Hematopoietic multipotent progenitor cell treated with erythropoietin and hydrocortisone succinate and interleukin-3 and kit ligand, for 8 days (in vitro differentiated cells): ENCODE data around the gene NOP14.
"Not testable (repeated sequence)": the region's sequence is repeated elsewhere in the genome, so short reads cannot be mapped to it uniquely, and the experiment has no call there.

Experiments
- DNase-seq: peaks from one replicate; pipeline ENCODE4 v3.0.0-alpha.2; 2015

NOP14 gene

GRCh38 chr4:2930135-2930757 lies 33.0 kb downstream of the NOP14 start:
- DNase-seq, result no peak

GRCh38 chr4:2929469-2929868 lies 33.7 kb downstream of the NOP14 start:
- no peak for DNase-seq

- DNase-seq, result no peak
These were observed 34.7 kb downstream of the NOP14 start for GRCh38 chr4:2928242-2929176.

- DNase-seq, result no peak
These were observed 35.5 kb downstream of the NOP14 start for GRCh38 chr4:2927696-2928075.

GRCh38 chr4:2927016-2927695 lies 36.0 kb downstream of the NOP14 start:
- no peak for DNase-seq

- DNase-seq, result no peak
These were observed 37.0 kb downstream of the NOP14 start for GRCh38 chr4:2925931-2926860.

GRCh38 chr4:2925496-2925895 lies 37.7 kb downstream of the NOP14 start:
- no peak for DNase-seq

GRCh38 chr4:2924765-2925301 lies 38.4 kb downstream of the NOP14 start:
- no peak for DNase-seq

GRCh38 chr4:2924286-2924685 lies 38.9 kb downstream of the NOP14 start:
- no peak for DNase-seq

GRCh38 chr4:2923668-2924173 lies 39.5 kb downstream of the NOP14 start:
- no peak for DNase-seq

- DNase-seq, result no peak
These were observed 40.1 kb downstream of the NOP14 start for GRCh38 chr4:2923141-2923551.

- DNase-seq, result peak; percentile 82
These were observed 40.6 kb downstream of the NOP14 start for GRCh38 chr4:2922453-2923101.

GRCh38 chr4:2918714-2919113 lies 44.5 kb downstream of the NOP14 start:
- not testable (repeated sequence) for DNase-seq

- not testable (repeated sequence) for DNase-seq
These were observed 44.9 kb downstream of the NOP14 start for GRCh38 chr4:2918300-2918699.

GRCh38 chr4:2916696-2917095 lies 46.5 kb downstream of the NOP14 start:
- not testable (repeated sequence) for DNase-seq

GRCh38 chr4:2915789-2916188 lies 47.4 kb downstream of the NOP14 start:
- DNase-seq, result no peak

- DNase-seq, result no peak
These were observed 48.7 kb downstream of the NOP14 start for GRCh38 chr4:2914256-2915126.

- DNase-seq, result no peak
These were observed 50.0 kb downstream of the NOP14 start for GRCh38 chr4:2913168-2913567.

- no peak for DNase-seq
These were observed 51.3 kb downstream of the NOP14 start for GRCh38 chr4:2911868-2912267.

GRCh38 chr4:2910409-2910808 lies 52.8 kb downstream of the NOP14 start:
- no peak for DNase-seq
